Neural progenitor cell (in vitro differentiated cells): ENCODE results near the gene SMG1. TPM values are rescaled to one million over a fixed set of nuclear protein-coding genes. Genes with fewer than 3 reads are reported as not detected.

Experiments used
- DNase-seq: peaks from one replicate; pipeline ENCODE4 v3.0.0-alpha.2; 2016; ENCODE audit warnings: low spot score
- H2AFZ ChIP-seq: fragments of 200-600 bp; sonication (generic); replicated peaks from 2 replicates; pipeline ENCODE4 v1.6.1; 2016; ENCODE audit warnings: antibody characterized with exemption
- H3F3A ChIP-seq: fragments of 200-600 bp; sonication (generic); 2 replicates; pipeline ENCODE4 v1.6.1; 2016; ENCODE audit warnings: antibody characterized with exemption, low read depth
- H3K27ac ChIP-seq: fragments of 200-600 bp; sonication (generic); 2 replicates; pipeline ENCODE4 v1.5.1; 2016; ENCODE audit warnings: mild to moderate bottlenecking
- H3K27me3 ChIP-seq: fragments of 200-600 bp; sonication (generic); 2 replicates; pipeline ENCODE4 v1.6.1; 2016; ENCODE audit warnings: mild to moderate bottlenecking, moderate library complexity
- H3K36me3 ChIP-seq: fragments of 200-600 bp; sonication (generic); 2 replicates; pipeline ENCODE4 v1.5.1; 2016
- H3K4me1 ChIP-seq: fragments of 200-600 bp; sonication (generic); 2 replicates; pipeline ENCODE4 v1.6.1; 2016; ENCODE audit warnings: mixed run types
- H3K4me2 ChIP-seq: fragments of 200-600 bp; sonication (generic); 2 replicates; pipeline ENCODE4 v1.6.1; 2016
- H3K4me3 ChIP-seq: fragments of 200-600 bp; sonication (generic); 2 replicates; pipeline ENCODE4 v1.5.1; 2016
- H3K79me2 ChIP-seq: fragments of 200-600 bp; sonication (generic); 2 replicates; pipeline ENCODE4 v1.6.1; 2016; ENCODE audit warnings: low read depth
- H3K9ac ChIP-seq: fragments of 200-600 bp; sonication (generic); 2 replicates; pipeline ENCODE4 v1.6.1; 2016
- H3K9me3 ChIP-seq: fragments of 200-600 bp; sonication (generic); 2 replicates; pipeline ENCODE4 v1.5.1; 2016; ENCODE audit warnings: low read depth
- H4K20me1 ChIP-seq: fragments of 200-600 bp; sonication (generic); 2 replicates; pipeline ENCODE4 v1.6.1; 2016; ENCODE audit warnings: low read depth
- H3K27ac Mint-ChIP-seq: 3 replicates; pipeline ENCODE4 v1.8.0; 2021; ENCODE audit warnings: mixed read lengths
- H3K27me3 Mint-ChIP-seq: 2 replicates; pipeline ENCODE4 v1.8.0; 2022; ENCODE audit warnings: low read depth, mild to moderate bottlenecking, inconsistent platforms, moderate library complexity, mixed read lengths; ENCODE audit not compliant: insufficient read depth
- H3K36me3 Mint-ChIP-seq: 3 replicates; pipeline ENCODE4 v1.8.0; 2021; ENCODE audit warnings: mixed read lengths
- H3K4me1 Mint-ChIP-seq: 3 replicates; pipeline ENCODE4 v1.8.0; 2021; ENCODE audit warnings: mixed read lengths
- H3K4me3 Mint-ChIP-seq: 3 replicates; pipeline ENCODE4 v1.8.0; 2021; ENCODE audit warnings: mild to moderate bottlenecking, moderate library complexity, mixed read lengths
- H3K9me3 Mint-ChIP-seq: 3 replicates; pipeline ENCODE4 v1.8.0; 2020; ENCODE audit warnings: mixed read lengths
- CTCF ChIP-seq: fragments of 200-600 bp; sonication (generic); IDR thresholded peaks from 2 replicates; pipeline ENCODE4 v1.5.1; 2017; ENCODE audit warnings: antibody characterized with exemption, mild to moderate bottlenecking
- EZH2 ChIP-seq: fragments of 200-600 bp; sonication (generic); IDR thresholded peaks from 2 replicates; pipeline ENCODE4 v1.6.1; 2017; ENCODE audit warnings: antibody characterized with exemption, mild to moderate bottlenecking, moderate library complexity
- EZH2phosphoT487 ChIP-seq: fragments of 200-600 bp; sonication (generic); IDR thresholded peaks from 2 replicates; pipeline ENCODE4 v1.6.1; 2017; ENCODE audit warnings: antibody characterized with exemption
- total RNA-seq: library from RNA; depleted of rRNA; stranded (reverse); fragments of >200 nt; gene quantifications from 2 replicates; pipeline ENCODE4 v1.2.3, GENCODE V29; 2015; ENCODE audit warnings: low replicate concordance

The SMG1 gene
- total RNA-seq, 1 donor from 2014 or later: 69.7 TPM

GRCh38 chr16:18800775-18801144, 125.4 kb downstream of the SMG1 start:
- no peak overlapping the region for H2AFZ ChIP-seq
- H3K27me3 ChIP-seq: no peaks in the 10 kb centered on the region
- Mint-ChIP-seq H3K27me3 (peaks cover 6% of the 10 kb centered on the region), H3K9me3 (no peaks in the 10 kb centered on the region), H3K36me3 (peaks cover 12% of the 10 kb centered on the region), H3K27ac (peak overlapping the region; percentile 91), H3K4me3 (peak overlapping the region; percentile 98), H3K4me1 (peaks cover 58% of the 10 kb centered on the region)
- peaks cover 55% of the 10 kb centered on the region for H4K20me1 ChIP-seq
- peaks cover 80% of the 10 kb centered on the region for H3K79me2 ChIP-seq
- H3K27ac ChIP-seq: peak overlapping the region; percentile 68
- peaks cover 48% of the 10 kb centered on the region for H3K4me1 ChIP-seq
- H3K4me2 ChIP-seq: peak overlapping the region; percentile 92
- peaks cover 41% of the 10 kb centered on the region for H3F3A ChIP-seq
- no peak for TF ChIP-seq EZH2
- no peak for TF ChIP-seq EZH2phosphoT487
- no peak for TF ChIP-seq CTCF
- DNase-seq: peak; percentile 73
- no peaks in the 10 kb centered on the region for H3K9me3 ChIP-seq
- peaks cover 20% of the 10 kb centered on the region for H3K36me3 ChIP-seq
- peak overlapping the region; percentile 78 for H3K4me3 ChIP-seq
- peak overlapping the region; percentile 77 for H3K9ac ChIP-seq

GRCh38 chr16:18800293-18800692, 125.9 kb downstream of the SMG1 start:
- TF ChIP-seq CTCF (no peak), EZH2phosphoT487 (no peak), EZH2 (no peak)
- Histone ChIP-seq H3K36me3 (peaks cover 25% of the 10 kb centered on the region), H3K27me3 (no peaks in the 10 kb centered on the region), H2AFZ (no peak overlapping the region), H3K4me3 (peak overlapping the region; percentile 78), H3K9me3 (no peaks in the 10 kb centered on the region), H3K9ac (peak overlapping the region; percentile 77), H3K79me2 (peaks cover 84% of the 10 kb centered on the region), H3K27ac (no peak overlapping the region), H3F3A (peaks cover 46% of the 10 kb centered on the region), H4K20me1 (peaks cover 59% of the 10 kb centered on the region), H3K4me2 (peak overlapping the region; percentile 92), H3K4me1 (peaks cover 45% of the 10 kb centered on the region)
- H3K9me3 Mint-ChIP-seq: no peaks in the 10 kb centered on the region
- peaks cover 55% of the 10 kb centered on the region for H3K4me1 Mint-ChIP-seq
- peak overlapping the region; percentile 91 for H3K27ac Mint-ChIP-seq
- peak overlapping the region; percentile 98 for H3K4me3 Mint-ChIP-seq
- peaks cover 14% of the 10 kb centered on the region for H3K36me3 Mint-ChIP-seq
- peak; percentile 33 for DNase-seq
- H3K27me3 Mint-ChIP-seq: peaks cover 6% of the 10 kb centered on the region

- Mint-ChIP-seq H3K4me1 (peaks cover 48% of the 10 kb centered on the region), H3K9me3 (no peaks in the 10 kb centered on the region), H3K36me3 (peaks cover 14% of the 10 kb centered on the region), H3K27me3 (peaks cover 6% of the 10 kb centered on the region), H3K4me3 (peak overlapping the region; percentile 98), H3K27ac (peak overlapping the region; percentile 67)
- TF ChIP-seq EZH2phosphoT487: no peak
- no peak for TF ChIP-seq CTCF
- no peak for TF ChIP-seq EZH2
- Histone ChIP-seq H3K27ac (no peak overlapping the region), H4K20me1 (peaks cover 60% of the 10 kb centered on the region), H2AFZ (no peak overlapping the region), H3K36me3 (peaks cover 33% of the 10 kb centered on the region), H3K9ac (peak overlapping the region; percentile 77), H3K4me2 (peak overlapping the region; percentile 92), H3K79me2 (peaks cover 87% of the 10 kb centered on the region), H3K4me3 (peak overlapping the region; percentile 78), H3K9me3 (no peaks in the 10 kb centered on the region), H3F3A (peaks cover 48% of the 10 kb centered on the region), H3K27me3 (no peaks in the 10 kb centered on the region), H3K4me1 (peaks cover 37% of the 10 kb centered on the region)
- DNase-seq: no peak
These were observed 126.7 kb downstream of the SMG1 start for GRCh38 chr16:18799500-18799899.
